ENCODE data around the gene OSTM1. TPM values are rescaled to one million over a fixed set of nuclear protein-coding genes. Genes with fewer than 3 reads are reported as not detected.

The OSTM1 gene
- total and polyA plus RNA-seq, 10 of the 15 experiments (the other 5 are each of a cell fraction or from before 2014, with no cell fraction given): 3.0 to 17.1 (median 5.8) TPM

GRCh38 chr6:108083349-108083748, 8.8 kb upstream of the OSTM1 start (continued):
- TF ChIP-seq ZBTB40 (IDR thresholded peaks at IDR 0.05; ENCODE audit: borderline replicate concordance) (no peak), GATAD2B (conservative IDR thresholded peaks at IDR 0.05; ENCODE audit: low read depth) (no peak), CEBPZ (IDR thresholded peaks at IDR 0.05; ENCODE audit: low read depth, low read length) (no peak), STAT3 (IDR thresholded peaks at IDR 0.05; ENCODE audit: low read depth, low read length) (no peak), POLR2A (IDR thresholded peaks at IDR 0.05; ENCODE audit: low read depth, low read length) (no peak), IKZF2 (IDR thresholded peaks at IDR 0.05) (no peak), RAD51 (IDR thresholded peaks at IDR 0.05) (no peak), IRF3 (IDR thresholded peaks at IDR 0.05) (no peak), PRDM15 (CRISPR knock-in tag; IDR thresholded peaks at IDR 0.05) (no peak), SUPT20H (IDR thresholded peaks at IDR 0.05; ENCODE audit: borderline replicate concordance, control insufficient read depth, low read depth, low read length) (no peak), POU2F2 (IDR thresholded peaks at IDR 0.05; ENCODE audit: borderline replicate concordance, low read depth, low read length) (no peak)
